GM12878 (cell line): Measurements from ENCODE around the gene DPP3.

ENCODE experiments used
- ATF2 ChIP-seq: IDR thresholded peaks from 2 replicates; pipeline ENCODE4 v1.6.1; 2012; ENCODE audit warnings: low read length, inconsistent platforms
- CEBPB ChIP-seq, 2 experiments: fragments of 150-350 bp in 1 of 2; IDR thresholded peaks; 2 replicates each; pipeline ENCODE4 v1.6.1; 2012 to 2014; ENCODE audit warnings: low read depth in 2 of 2, low read length in 2 of 2, borderline replicate concordance in 1 of 2, inconsistent platforms in 1 of 2
- CTCF ChIP-seq, 3 experiments: IDR thresholded peaks in 2 of 3; conservative IDR thresholded peaks in 1 of 3; 2 replicates each; pipeline ENCODE4 v1.5.1; 2011; ENCODE audit warnings: low read depth in 3 of 3, low read length in 3 of 3, mild to moderate bottlenecking in 3 of 3, control low read depth in 2 of 3, moderate library complexity in 2 of 3, inconsistent platforms in 1 of 3, mixed read lengths in 1 of 3; ENCODE audit not compliant: control insufficient read depth in 2 of 3, insufficient read depth in 1 of 3; ENCODE audit errors: extremely low read depth in 1 of 3
- EP300 ChIP-seq, 2 experiments: fragments of 150-350 bp in 1 of 2; IDR thresholded peaks; 2 replicates each; pipeline ENCODE4 v1.6.1; 2011 to 2012; ENCODE audit warnings: low read depth in 2 of 2, low read length in 2 of 2, borderline replicate concordance in 1 of 2, improper control_type of control experiment in 1 of 2, inconsistent platforms in 1 of 2; ENCODE audit not compliant: control insufficient read depth in 1 of 2
- NR2C1 ChIP-seq: fragments of 450-650 bp; IDR thresholded peaks from 2 replicates; pipeline ENCODE4 v1.6.1; 2017; ENCODE audit warnings: antibody characterized with exemption, mild to moderate bottlenecking, moderate library complexity
- POLR2A ChIP-seq: IDR thresholded peaks from 2 replicates; pipeline ENCODE4 v1.6.1; 2011; ENCODE audit warnings: low read depth, mild to moderate bottlenecking, low read length
- POLR2AphosphoS2 ChIP-seq: IDR thresholded peaks from 2 replicates; pipeline ENCODE4 v1.6.1; 2011; ENCODE audit warnings: low read depth, mild to moderate bottlenecking, low read length, improper control_type of control experiment, moderate library complexity
- REST ChIP-seq: IDR thresholded peaks from 2 replicates; pipeline ENCODE4 v1.6.1; 2012; ENCODE audit warnings: mild to moderate bottlenecking, low read depth, low read length
- SIN3A ChIP-seq: IDR thresholded peaks from 2 replicates; pipeline ENCODE4 v1.6.1; 2012; ENCODE audit warnings: low read depth, low read length, improper control_type of control experiment
- TCF3 ChIP-seq: IDR thresholded peaks from 2 replicates; pipeline ENCODE4 v1.6.1; 2012; ENCODE audit warnings: low read depth, mild to moderate bottlenecking, low read length, borderline replicate concordance; ENCODE audit not compliant: insufficient read depth
- YY1 ChIP-seq: IDR thresholded peaks from 2 replicates; pipeline ENCODE4 v1.6.1; 2011; ENCODE audit warnings: low read depth, mild to moderate bottlenecking, low read length

GRCh38 chr11:66462010-66462409 lies 18.2 kb upstream of the DPP3 start:
- TF ChIP-seq TCF3 (no peak), CTCF (IDR thresholded peaks at IDR 0.05 in 2 of 3, conservative IDR thresholded peaks at IDR 0.05 in 1 of 3; ENCODE audit: control insufficient read depth in 2 of 3, extremely low read depth in 1 of 3, insufficient read depth in 1 of 3, low read depth in 3 of 3, low read length in 3 of 3) (no peak), SIN3A (no peak), REST (no peak), YY1 (no peak), ATF2 (no peak), CEBPB (IDR thresholded peaks at IDR 0.05; ENCODE audit: borderline replicate concordance in 1 of 2, low read depth in 2 of 2, low read length in 2 of 2) (no peak), NR2C1 (no peak), POLR2AphosphoS2 (no peak), EP300 (IDR thresholded peaks at IDR 0.05; ENCODE audit: borderline replicate concordance in 1 of 2, control insufficient read depth in 1 of 2, low read depth in 2 of 2, low read length in 2 of 2) (no peak), POLR2A (no peak)
